ENCODE measurements around the gene AMPD3.

Gene AMPD3

GRCh38 chr11:10462746-10463300 is 7.8 kb downstream of the AMPD3 start:
- DNase-seq = no peak

- no peak for DNase-seq
Observed at GRCh38 chr11:10473371-10473770, 18.3 kb downstream of the AMPD3 start.

- DNase-seq = no peak
Observed at GRCh38 chr11:10474551-10474950, 19.5 kb downstream of the AMPD3 start.

GRCh38 chr11:10476342-10476741 is 21.3 kb downstream of the AMPD3 start:
- no peak for DNase-seq

- no peak for DNase-seq
Observed at GRCh38 chr11:10476927-10477689, 22.0 kb downstream of the AMPD3 start.

- no peak for DNase-seq
Observed at GRCh38 chr11:10477690-10478046, 22.6 kb downstream of the AMPD3 start.

- no peak for DNase-seq
Observed at GRCh38 chr11:10478066-10478465, 23.0 kb downstream of the AMPD3 start.

- no peak for DNase-seq
Observed at GRCh38 chr11:10478574-10479550, 23.8 kb downstream of the AMPD3 start.

- no peak for DNase-seq
Observed at GRCh38 chr11:10480026-10480425, 25.0 kb downstream of the AMPD3 start.

GRCh38 chr11:10480760-10481159 is 25.7 kb downstream of the AMPD3 start:
- no peak for DNase-seq

- DNase-seq = no peak
Observed at GRCh38 chr11:10481560-10482349, 26.7 kb downstream of the AMPD3 start.

- no peak for DNase-seq
Observed at GRCh38 chr11:10483174-10483573, 28.1 kb downstream of the AMPD3 start.

GRCh38 chr11:10483584-10483983 is 28.5 kb downstream of the AMPD3 start:
- DNase-seq = no peak

GRCh38 chr11:10484461-10485180 is 29.6 kb downstream of the AMPD3 start:
- no peak for DNase-seq

- DNase-seq = no peak
Observed at GRCh38 chr11:10485646-10486045, 30.6 kb downstream of the AMPD3 start.

GRCh38 chr11:10486161-10486840 is 31.2 kb downstream of the AMPD3 start:
- no peak for DNase-seq

- no peak for DNase-seq
Observed at GRCh38 chr11:10487002-10487647, 32.1 kb downstream of the AMPD3 start.

GRCh38 chr11:10488121-10488933 is 33.3 kb downstream of the AMPD3 start:
- DNase-seq = no peak

GRCh38 chr11:10488934-10489691 is 34.0 kb downstream of the AMPD3 start:
- no peak for DNase-seq

Measured in fibroblast of upper back skin (primary cell).